Thyroid gland (tissue), 4 donors: ENCODE data around the gene ABAT.

ENCODE experiments used
- POLR2A ChIP-seq, 2 donors: fragments of 450-650 bp; IDR thresholded peaks; one replicate each; pipeline ENCODE4 v1.6.1; 2017; ENCODE audit warnings: antibody characterized with exemption in 2 of 2, mild to moderate bottlenecking in 2 of 2, moderate library complexity in 1 of 2
- TF ChIP-seq, protein P1 (sequence below), 6 experiments: fragments of 200-600 bp in 3 of 6; fragments of 450-650 bp in 3 of 6; sonication (generic) in 3 of 6; IDR thresholded peaks; one replicate each; pipeline ENCODE4 v1.5.1; 2016 to 2019; ENCODE audit warnings: antibody characterized with exemption in 6 of 6, mild to moderate bottlenecking in 2 of 6, inconsistent platforms in 1 of 6, moderate library complexity in 1 of 6

DNA sequence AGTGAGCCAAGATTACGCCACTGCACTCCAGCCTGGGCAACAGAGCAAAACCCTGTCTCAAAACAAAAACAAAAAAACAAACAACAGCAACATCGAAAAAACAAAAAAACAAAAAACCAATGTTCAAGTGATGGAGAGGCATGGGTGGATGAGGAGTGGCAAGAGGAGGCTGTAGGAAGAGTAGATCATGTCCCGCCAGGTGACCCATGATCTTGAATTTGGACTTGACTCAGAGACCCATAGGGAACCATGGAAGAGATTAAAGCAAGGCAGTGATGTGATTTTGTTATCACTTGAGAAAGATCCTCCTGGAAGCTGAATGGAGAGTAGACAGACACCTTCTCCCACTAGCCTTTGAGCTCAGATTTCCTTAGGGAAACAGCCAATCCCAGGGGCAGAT, 11.2 kb downstream of the ABAT start:
- TF ChIP-seq, protein P1, sequence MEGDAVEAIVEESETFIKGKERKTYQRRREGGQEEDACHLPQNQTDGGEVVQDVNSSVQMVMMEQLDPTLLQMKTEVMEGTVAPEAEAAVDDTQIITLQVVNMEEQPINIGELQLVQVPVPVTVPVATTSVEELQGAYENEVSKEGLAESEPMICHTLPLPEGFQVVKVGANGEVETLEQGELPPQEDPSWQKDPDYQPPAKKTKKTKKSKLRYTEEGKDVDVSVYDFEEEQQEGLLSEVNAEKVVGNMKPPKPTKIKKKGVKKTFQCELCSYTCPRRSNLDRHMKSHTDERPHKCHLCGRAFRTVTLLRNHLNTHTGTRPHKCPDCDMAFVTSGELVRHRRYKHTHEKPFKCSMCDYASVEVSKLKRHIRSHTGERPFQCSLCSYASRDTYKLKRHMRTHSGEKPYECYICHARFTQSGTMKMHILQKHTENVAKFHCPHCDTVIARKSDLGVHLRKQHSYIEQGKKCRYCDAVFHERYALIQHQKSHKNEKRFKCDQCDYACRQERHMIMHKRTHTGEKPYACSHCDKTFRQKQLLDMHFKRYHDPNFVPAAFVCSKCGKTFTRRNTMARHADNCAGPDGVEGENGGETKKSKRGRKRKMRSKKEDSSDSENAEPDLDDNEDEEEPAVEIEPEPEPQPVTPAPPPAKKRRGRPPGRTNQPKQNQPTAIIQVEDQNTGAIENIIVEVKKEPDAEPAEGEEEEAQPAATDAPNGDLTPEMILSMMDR (IDR thresholded peaks at IDR 0.05), result no peak
- TF ChIP-seq POLR2A (IDR thresholded peaks at IDR 0.05), result no peak
